BJ (cell line): Measurements from ENCODE around the gene ENDOU. TPM values are rescaled to one million over a fixed set of nuclear protein-coding genes. Genes with fewer than 3 reads are reported as not detected.

Experiments used
- CTCF ChIA-PET: fragments of 350-600 bp; formaldehyde crosslinking; extraction: SDS; loops from one replicate; lab custom pipeline; 2021; ENCODE audit warnings: antibody characterized with exemption, inconsistent platforms; lab: Yijun Ruan, JAX
- POLR2A ChIA-PET: fragments of 300-600 bp; sonication (Branson Sonifier 250); formaldehyde crosslinking; extraction: SDS; loops from one replicate; lab custom pipeline; 2021; ENCODE audit warnings: antibody characterized with exemption; lab: Charles Lee
- DNase-seq: peaks from one replicate; pipeline ENCODE4 v3.0.0-alpha.2; 2011; ENCODE audit warnings: low read depth
- H3K27me3 ChIP-seq: 2 replicates; pipeline ENCODE4 v1.6.0; 2011; ENCODE audit warnings: low read length; ENCODE audit not compliant: control insufficient read depth, insufficient read depth
- H3K36me3 ChIP-seq: 2 replicates; pipeline ENCODE4 v1.5.1; 2011; ENCODE audit warnings: low read length; ENCODE audit not compliant: control insufficient read depth, insufficient read depth
- H3K4me3 ChIP-seq: 2 replicates; pipeline ENCODE4 v1.5.1; 2011; ENCODE audit warnings: low read depth, mild to moderate bottlenecking, control low read depth, low read length
- CTCF ChIP-seq: IDR thresholded peaks from 2 replicates; pipeline ENCODE4 v1.5.1; 2011; ENCODE audit warnings: low read depth, mild to moderate bottlenecking, control low read depth, inconsistent platforms, low read length, moderate library complexity; ENCODE audit not compliant: insufficient read depth
- polyA plus RNA-seq: library from polyadenylated mRNA; depleted of rRNA; stranded (reverse); fragments of >200 nt; gene quantifications from 2 replicates; pipeline ENCODE4 v1.2.3, GENCODE V29; 2011

The ENDOU gene
- polyA plus RNA-seq, 1 experiment: not detected

- no peak for TF ChIP-seq CTCF
- peak overlapping the region; percentile 63 for H3K4me3 ChIP-seq
- H3K36me3 ChIP-seq: no peaks in the 10 kb centered on the region
- ChIA-PET POLR2A (no interaction called here), CTCF (interaction anchor here (0.6 to 19.2 kb wide), 12 partner anchors 12 to 174 kb away, joined by 3 to 454 read pairs (median 4); partner anchors contain the start of genes ENDOU, RAPGEF3 and RPAP3)
- H3K27me3 ChIP-seq: no peaks in the 10 kb centered on the region; the same call in 1 of the 2 replicates
- DNase-seq: no peak
Observed at GRCh38 chr12:47772738-47773061, 47.4 kb upstream of the ENDOU start.

GRCh38 chr12:47772094-47772660 is 46.9 kb upstream of the ENDOU start:
- CTCF ChIA-PET: interaction anchor here (0.6 to 19.2 kb wide), 9 partner anchors 12 to 175 kb away, joined by 3 to 454 read pairs (median 5); partner anchors contain the start of genes ENDOU, RAPGEF3 and RPAP3
- no peak for DNase-seq
- TF ChIP-seq CTCF: no peak
- H3K27me3 ChIP-seq: no peaks in the 10 kb centered on the region; the same call in 1 of the 2 replicates
- POLR2A ChIA-PET: no interaction called here
- H3K36me3 ChIP-seq: no peaks in the 10 kb centered on the region
- H3K4me3 ChIP-seq: no peak overlapping the region

GRCh38 chr12:47771304-47771703 is 46.0 kb upstream of the ENDOU start:
- Histone ChIP-seq H3K4me3 (no peak overlapping the region), H3K27me3 (no peaks in the 10 kb centered on the region; the same call in 1 of the 2 replicates), H3K36me3 (no peaks in the 10 kb centered on the region)
- ChIA-PET CTCF (interaction anchor here (0.6 to 19.2 kb wide), 4 partner anchors 11 to 49 kb away, joined by 3 to 454 read pairs (median 231); partner anchors contain the start of genes ENDOU and RAPGEF3), POLR2A (no interaction called here)
- DNase-seq: no peak
- no peak for TF ChIP-seq CTCF

- POLR2A ChIA-PET: interaction anchor here (0.7 kb wide), 1 partner anchor 946 kb away, joined by 6 read pairs; the partner anchor contains the start of gene CCNT1
- DNase-seq: no peak
Observed at GRCh38 chr12:47770086-47770726, 44.9 kb upstream of the ENDOU start.

More at GRCh38 chr12:47770086-47770726, 44.9 kb upstream of the ENDOU start:
- no peak for TF ChIP-seq CTCF
- Histone ChIP-seq H3K27me3 (no peaks in the 10 kb centered on the region; the same call in 1 of the 2 replicates), H3K4me3 (no peak overlapping the region), H3K36me3 (no peaks in the 10 kb centered on the region)
- CTCF ChIA-PET: interaction anchor here (0.9 to 19.2 kb wide), 8 partner anchors 8 to 67 kb away, joined by 3 to 454 read pairs (median 24); partner anchors contain the start of genes ENDOU and RAPGEF3
